ENCODE measurements around the gene HOTAIR. TPM values are rescaled to one million over a fixed set of nuclear protein-coding genes. Genes with fewer than 3 reads are reported as not detected.

HOTAIR gene
- polyA plus RNA-seq, 1 donor: 0.04 TPM

GRCh38 chr12:53970451-53970850 lies 4.3 kb downstream of the HOTAIR start:
- H3K27ac ChIP-seq (ENCODE audit: low read length): no peak overlapping the region
- H3K27me3 ChIP-seq (ENCODE audit: control insufficient read depth, insufficient read depth, low read length): peaks cover 100% of the 10 kb centered on the region
- H3K36me3 ChIP-seq (ENCODE audit: control insufficient read depth, insufficient read depth, low read length): no peaks in the 10 kb centered on the region
- peaks cover 12% of the 10 kb centered on the region for H3K4me1 ChIP-seq (ENCODE audit: control insufficient read depth, insufficient read depth, low read length)
- no peak overlapping the region for H3K4me3 ChIP-seq (ENCODE audit: low read length)
- H3K9me3 ChIP-seq (ENCODE audit: control insufficient read depth, low read depth, low read length): peaks cover 11% of the 10 kb centered on the region
- no peak for DNase-seq
- 0% methylated on average over 1 of the region's 4 CpGs for WGBS (ENCODE audit: insufficient coverage, low lambda C conversion rate)

- Histone ChIP-seq H3K27ac (ENCODE audit: low read length) (no peak overlapping the region), H3K9me3 (ENCODE audit: control insufficient read depth, low read depth, low read length) (peaks cover 9% of the 10 kb centered on the region), H3K36me3 (ENCODE audit: control insufficient read depth, insufficient read depth, low read length) (no peaks in the 10 kb centered on the region), H3K4me1 (ENCODE audit: control insufficient read depth, insufficient read depth, low read length) (peaks cover 7% of the 10 kb centered on the region), H3K4me3 (ENCODE audit: low read length) (no peak overlapping the region), H3K27me3 (ENCODE audit: control insufficient read depth, insufficient read depth, low read length) (peaks cover 100% of the 10 kb centered on the region)
- no peak for DNase-seq
- WGBS (ENCODE audit: insufficient coverage, low lambda C conversion rate): no CpG with 5 or more reads among the region's 12 CpGs
Measured at GRCh38 chr12:53969588-53970259, 5.0 kb downstream of the HOTAIR start.

DNA sequence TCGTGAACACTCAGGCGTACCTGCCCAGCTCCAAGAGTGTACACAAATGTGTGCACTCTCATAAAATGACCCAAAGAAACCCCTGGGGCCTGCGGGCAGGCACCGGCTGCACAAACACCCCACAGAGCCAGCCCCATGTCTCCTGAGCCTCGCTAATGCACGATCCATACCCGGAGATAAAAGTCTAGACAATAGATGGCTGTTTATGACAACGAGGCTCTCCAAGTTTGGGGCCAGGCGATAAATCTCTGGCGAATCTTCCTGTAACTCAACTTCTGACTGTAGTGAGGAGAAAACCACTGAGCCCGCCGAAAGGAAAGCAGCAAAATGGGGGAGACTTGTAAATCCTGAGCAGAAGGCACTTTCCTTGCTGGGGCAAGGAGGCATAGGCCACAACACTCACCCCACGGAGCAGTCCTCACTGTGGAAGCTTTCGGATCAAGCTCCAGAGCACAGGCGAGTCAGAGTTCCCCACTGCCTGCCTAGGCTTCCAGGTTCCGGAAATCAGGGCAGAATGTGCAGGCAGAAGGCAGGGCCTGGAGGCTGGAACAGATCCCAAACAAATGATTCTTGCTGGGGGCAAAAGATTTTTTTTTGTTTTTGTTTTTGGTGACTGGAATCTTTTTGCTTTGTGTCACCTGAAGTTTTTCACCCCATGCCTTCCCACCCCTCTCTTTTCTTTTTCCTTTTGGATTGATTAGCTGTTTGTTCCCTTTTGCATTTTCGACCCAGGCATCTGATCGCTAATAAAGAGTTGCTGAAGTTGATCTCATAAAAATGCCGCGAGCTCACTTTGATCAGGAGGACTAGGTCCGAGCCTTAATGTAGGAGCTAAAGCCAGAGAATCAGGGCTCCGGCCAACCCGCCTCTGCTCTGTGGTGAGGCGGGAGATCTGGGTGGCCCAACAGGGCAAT lies 6.3 kb downstream of the HOTAIR start:
- H3K4me3 ChIP-seq (ENCODE audit: low read length): no peak overlapping the region
- peaks cover 7% of the 10 kb centered on the region for H3K4me1 ChIP-seq (ENCODE audit: control insufficient read depth, insufficient read depth, low read length)
- H3K27ac ChIP-seq (ENCODE audit: low read length): no peak overlapping the region
- peaks cover 100% of the 10 kb centered on the region for H3K27me3 ChIP-seq (ENCODE audit: control insufficient read depth, insufficient read depth, low read length)
- peaks cover 7% of the 10 kb centered on the region for H3K9me3 ChIP-seq (ENCODE audit: control insufficient read depth, low read depth, low read length)
- no peaks in the 10 kb centered on the region for H3K36me3 ChIP-seq (ENCODE audit: control insufficient read depth, insufficient read depth, low read length)
- no peak for DNase-seq
- no CpG with 5 or more reads among the region's 24 CpGs for WGBS (ENCODE audit: insufficient coverage, low lambda C conversion rate)

GRCh38 chr12:53967421-53967925 lies 7.3 kb downstream of the HOTAIR start:
- H3K4me1 ChIP-seq (ENCODE audit: control insufficient read depth, insufficient read depth, low read length): peaks cover 7% of the 10 kb centered on the region
- peaks cover 100% of the 10 kb centered on the region for H3K27me3 ChIP-seq (ENCODE audit: control insufficient read depth, insufficient read depth, low read length)
- H3K27ac ChIP-seq (ENCODE audit: low read length): no peak overlapping the region
- H3K36me3 ChIP-seq (ENCODE audit: control insufficient read depth, insufficient read depth, low read length): no peaks in the 10 kb centered on the region
- WGBS (ENCODE audit: insufficient coverage, low lambda C conversion rate): no CpG with 5 or more reads among the region's 5 CpGs
- DNase-seq: no peak
- H3K4me3 ChIP-seq (ENCODE audit: low read length): no peak overlapping the region
- peaks cover 9% of the 10 kb centered on the region for H3K9me3 ChIP-seq (ENCODE audit: control insufficient read depth, low read depth, low read length)

DNA sequence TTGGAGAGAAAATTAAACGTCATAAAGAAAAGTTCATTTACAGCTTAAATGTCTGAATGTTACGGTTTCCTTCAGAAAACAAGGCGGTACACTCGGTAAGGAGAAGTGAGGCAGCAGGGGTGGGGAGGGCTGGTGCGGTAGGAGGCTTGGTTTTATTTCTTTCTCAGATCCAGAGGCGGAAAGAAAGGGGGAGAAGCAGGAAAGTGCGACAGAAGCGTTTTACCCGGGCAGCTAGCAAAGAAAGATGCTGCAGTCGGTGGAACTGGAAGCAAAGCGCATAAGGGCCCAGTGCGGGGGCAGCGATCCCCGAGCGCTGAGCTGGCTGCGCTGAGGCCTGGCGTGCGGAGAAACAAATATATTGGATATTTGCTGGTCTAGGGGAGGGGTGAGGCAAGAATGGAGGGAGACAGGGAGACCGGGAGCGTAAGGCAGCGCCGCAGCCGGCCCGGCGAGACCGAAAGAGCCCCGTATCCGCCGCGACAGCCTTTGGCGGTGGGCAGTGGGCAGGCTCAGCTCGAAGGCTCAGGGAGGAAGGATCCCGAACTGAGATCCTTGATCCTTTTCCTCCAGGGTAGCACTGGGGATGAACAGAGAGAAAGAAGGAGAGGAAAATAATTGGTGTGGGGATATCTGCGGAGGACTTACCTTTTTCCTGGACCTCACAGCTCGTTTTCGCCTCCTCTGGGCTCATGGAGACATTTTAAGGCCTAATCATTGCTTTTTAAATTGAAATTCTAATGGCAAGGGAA lies 8.2 kb downstream of the HOTAIR start:
- Histone ChIP-seq H3K9me3 (ENCODE audit: control insufficient read depth, low read depth, low read length) (peaks cover 9% of the 10 kb centered on the region), H3K4me3 (ENCODE audit: low read length) (no peak overlapping the region), H3K36me3 (ENCODE audit: control insufficient read depth, insufficient read depth, low read length) (no peaks in the 10 kb centered on the region), H3K27me3 (ENCODE audit: control insufficient read depth, insufficient read depth, low read length) (peaks cover 100% of the 10 kb centered on the region), H3K27ac (ENCODE audit: low read length) (no peak overlapping the region), H3K4me1 (ENCODE audit: control insufficient read depth, insufficient read depth, low read length) (peaks cover 7% of the 10 kb centered on the region)
- WGBS (ENCODE audit: insufficient coverage, low lambda C conversion rate): 0% methylated on average over 1 of the region's 36 CpGs
- DNase-seq: no peak

GRCh38 chr12:53966085-53966384 lies 8.7 kb downstream of the HOTAIR start:
- peaks cover 7% of the 10 kb centered on the region for H3K4me1 ChIP-seq (ENCODE audit: control insufficient read depth, insufficient read depth, low read length)
- peaks cover 100% of the 10 kb centered on the region for H3K27me3 ChIP-seq (ENCODE audit: control insufficient read depth, insufficient read depth, low read length)
- DNase-seq: no peak
- WGBS (ENCODE audit: insufficient coverage, low lambda C conversion rate): no CpG with 5 or more reads among the region's 15 CpGs
- H3K36me3 ChIP-seq (ENCODE audit: control insufficient read depth, insufficient read depth, low read length): no peaks in the 10 kb centered on the region
- no peak overlapping the region for H3K27ac ChIP-seq (ENCODE audit: low read length)
- no peak overlapping the region for H3K4me3 ChIP-seq (ENCODE audit: low read length)
- peaks cover 14% of the 10 kb centered on the region for H3K9me3 ChIP-seq (ENCODE audit: control insufficient read depth, low read depth, low read length)

DNA sequence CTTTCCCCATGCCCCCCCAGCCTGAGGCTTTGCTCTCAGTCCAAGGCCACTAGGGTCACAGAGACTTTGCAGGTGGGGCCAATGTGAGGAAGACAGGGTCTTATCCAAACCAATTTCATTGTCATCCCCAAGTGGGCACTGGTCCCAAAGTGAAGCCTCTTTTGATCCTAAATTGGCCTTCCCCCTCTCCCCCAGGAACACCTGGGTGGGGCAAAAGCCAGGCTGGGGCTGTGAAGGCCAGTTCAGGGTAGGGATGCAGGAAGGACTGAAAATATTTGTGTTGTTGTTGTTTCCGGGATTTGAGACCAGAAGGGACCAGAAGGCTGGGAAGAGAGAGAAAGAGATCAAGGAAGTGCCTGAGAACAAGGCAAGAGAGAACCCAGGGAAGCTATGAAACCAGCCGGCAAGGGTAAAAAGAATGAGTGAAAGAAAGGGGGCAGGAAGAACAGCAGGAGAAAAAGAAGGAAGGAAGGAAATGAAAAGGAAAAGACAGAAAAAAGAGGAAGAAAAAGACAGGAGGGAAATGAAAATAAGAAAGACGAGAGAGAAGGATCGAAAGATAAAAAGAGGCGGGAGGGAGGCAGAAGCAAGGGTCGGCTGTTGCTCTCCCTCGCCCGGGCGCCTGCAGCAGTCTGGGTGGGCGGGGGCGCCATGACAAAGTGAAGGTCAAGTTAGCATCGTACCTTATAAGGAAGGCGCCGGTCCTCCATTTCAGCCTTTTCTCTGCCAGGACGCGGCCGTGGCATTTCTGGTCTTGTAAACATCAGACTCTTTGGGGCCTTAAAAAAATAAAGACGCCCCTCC lies 9.3 kb downstream of the HOTAIR start:
- Histone ChIP-seq H3K4me3 (ENCODE audit: low read length) (no peak overlapping the region), H3K27ac (ENCODE audit: low read length) (no peak overlapping the region), H3K27me3 (ENCODE audit: control insufficient read depth, insufficient read depth, low read length) (peaks cover 100% of the 10 kb centered on the region), H3K36me3 (ENCODE audit: control insufficient read depth, insufficient read depth, low read length) (no peaks in the 10 kb centered on the region), H3K4me1 (ENCODE audit: control insufficient read depth, insufficient read depth, low read length) (peaks cover 7% of the 10 kb centered on the region), H3K9me3 (ENCODE audit: control insufficient read depth, low read depth, low read length) (peaks cover 18% of the 10 kb centered on the region)
- 2% methylated on average over 4 of the region's 18 CpGs for WGBS (ENCODE audit: insufficient coverage, low lambda C conversion rate)
- DNase-seq: no peak

DNA sequence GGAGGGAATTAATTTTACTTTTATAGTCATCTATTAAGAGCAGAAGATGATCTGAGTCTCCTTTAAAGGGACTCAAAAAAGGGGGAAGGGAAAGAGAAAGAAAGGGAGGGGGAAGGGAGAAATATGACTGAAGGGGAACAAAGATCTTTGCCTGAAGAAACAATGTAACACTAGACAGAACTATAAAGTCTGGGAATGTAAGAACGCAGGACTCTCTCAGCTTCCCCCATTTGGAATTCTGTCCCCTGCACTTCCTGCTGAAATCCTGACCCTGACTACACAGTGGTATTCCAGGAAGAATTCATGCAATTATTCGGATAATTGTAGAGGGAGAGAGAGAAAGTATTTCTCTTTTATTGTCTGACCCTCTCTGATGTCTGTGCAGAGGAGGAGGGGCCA lies 10.4 kb downstream of the HOTAIR start:
- peaks cover 7% of the 10 kb centered on the region for H3K4me1 ChIP-seq (ENCODE audit: control insufficient read depth, insufficient read depth, low read length)
- no CpG with 5 or more reads among the region's 2 CpGs for WGBS (ENCODE audit: insufficient coverage, low lambda C conversion rate)
- peaks cover 18% of the 10 kb centered on the region for H3K9me3 ChIP-seq (ENCODE audit: control insufficient read depth, low read depth, low read length)
- H3K27ac ChIP-seq (ENCODE audit: low read length): no peak overlapping the region
- no peak for DNase-seq
- no peaks in the 10 kb centered on the region for H3K36me3 ChIP-seq (ENCODE audit: control insufficient read depth, insufficient read depth, low read length)
- peaks cover 100% of the 10 kb centered on the region for H3K27me3 ChIP-seq (ENCODE audit: control insufficient read depth, insufficient read depth, low read length)
- H3K4me3 ChIP-seq (ENCODE audit: low read length): no peak overlapping the region

- Histone ChIP-seq H3K4me3 (ENCODE audit: low read length) (no peak overlapping the region), H3K4me1 (ENCODE audit: control insufficient read depth, insufficient read depth, low read length) (peaks cover 7% of the 10 kb centered on the region), H3K27ac (ENCODE audit: low read length) (no peak overlapping the region), H3K36me3 (ENCODE audit: control insufficient read depth, insufficient read depth, low read length) (no peaks in the 10 kb centered on the region), H3K9me3 (ENCODE audit: control insufficient read depth, low read depth, low read length) (peaks cover 18% of the 10 kb centered on the region), H3K27me3 (ENCODE audit: control insufficient read depth, insufficient read depth, low read length) (peaks cover 100% of the 10 kb centered on the region)
- 20% methylated on average over 1 of the region's 38 CpGs for WGBS (ENCODE audit: insufficient coverage, low lambda C conversion rate)
- no peak for DNase-seq
Measured at GRCh38 chr12:53963434-53964314, 11.1 kb downstream of the HOTAIR start.

Measured in large intestine (tissue), 3 donors.